Left ventricle myocardium inferior (tissue), 1 donor: ENCODE measurements around the gene GPC6. TPM values are rescaled to one million over a fixed set of nuclear protein-coding genes. Genes with fewer than 3 reads are reported as not detected.

Experiments
- DNase-seq: peaks from one replicate; pipeline ENCODE4 v3.0.0-alpha.2; 2020
- H3K27ac ChIP-seq: fragments of 200-600 bp; replicated peaks from 2 replicates; pipeline ENCODE4 v1.8.0; 2021
- H3K27me3 ChIP-seq: fragments of 200-600 bp; 2 replicates; pipeline ENCODE4 v1.8.0; 2021; ENCODE audit warnings: low read depth
- H3K36me3 ChIP-seq: fragments of 200-600 bp; 2 replicates; pipeline ENCODE4 v1.8.0; 2021
- H3K4me1 ChIP-seq: fragments of 200-600 bp; 2 replicates; pipeline ENCODE4 v1.8.0; 2021
- H3K4me3 ChIP-seq: fragments of 200-600 bp; 2 replicates; pipeline ENCODE4 v1.8.0; 2021; ENCODE audit warnings: mild to moderate bottlenecking, moderate library complexity
- H3K9me3 ChIP-seq: fragments of 200-600 bp; replicated peaks from 2 replicates; pipeline ENCODE4 v1.8.0; 2021
- CTCF ChIP-seq: fragments of 200-600 bp; IDR thresholded peaks from 2 replicates; pipeline ENCODE4 v1.8.0; 2021; ENCODE audit warnings: antibody characterized with exemption, mild to moderate bottlenecking, borderline replicate concordance
- intact Hi-C: fragments of 100-400 bp; cut with micrococcal nuclease; formaldehyde crosslinking; loops from one replicate; pipeline ENCODE4 v1.11.0; 2022
- total RNA-seq: library from RNA; stranded (reverse); fragmentation: NEBNext Ultra II Directional; extraction: Animal tissue kit (Norgen Biotek cat#: 25700); gene quantifications from one replicate; pipeline ENCODE4 v1.2.1, GENCODE V29; 2021
- donor health status: DM: no; HTN: yes; CAD: no; lungs with severe emphysema.

GPC6 gene
- total RNA-seq, 1 donor from 2014 or later, result 1.8 TPM

GRCh38 chr13:93338030-93338429, 111.4 kb downstream of the GPC6 start:
- Histone ChIP-seq H3K9me3 (peaks cover 21% of the 10 kb centered on the region), H3K27me3 (no peaks in the 10 kb centered on the region), H3K4me3 (no peak overlapping the region), H3K36me3 (no peaks in the 10 kb centered on the region), H3K4me1 (no peaks in the 10 kb centered on the region), H3K27ac (no peak overlapping the region)
- intact Hi-C loops, result no loop called here
- no peak for TF ChIP-seq CTCF
- no peak for DNase-seq

- intact Hi-C loops, result no loop called here
- Histone ChIP-seq H3K4me1 (no peaks in the 10 kb centered on the region), H3K36me3 (no peaks in the 10 kb centered on the region), H3K4me3 (no peak overlapping the region), H3K9me3 (peaks cover 21% of the 10 kb centered on the region), H3K27me3 (no peaks in the 10 kb centered on the region), H3K27ac (no peak overlapping the region)
- DNase-seq, result no peak
- TF ChIP-seq CTCF, result no peak
Observed at GRCh38 chr13:93338906-93339305, 112.3 kb downstream of the GPC6 start.

- intact Hi-C loops, result no loop called here
- no peaks in the 10 kb centered on the region for H3K4me1 ChIP-seq
- DNase-seq, result no peak
- H3K27ac ChIP-seq, result no peak overlapping the region
- no peaks in the 10 kb centered on the region for H3K27me3 ChIP-seq
- TF ChIP-seq CTCF, result no peak
- no peaks in the 10 kb centered on the region for H3K36me3 ChIP-seq
- peaks cover 21% of the 10 kb centered on the region for H3K9me3 ChIP-seq
- no peak overlapping the region for H3K4me3 ChIP-seq
Observed at GRCh38 chr13:93339550-93339949, 112.9 kb downstream of the GPC6 start.

GRCh38 chr13:93341517-93341916, 114.9 kb downstream of the GPC6 start:
- Histone ChIP-seq H3K27me3 (no peaks in the 10 kb centered on the region), H3K4me3 (no peak overlapping the region), H3K27ac (no peak overlapping the region), H3K9me3 (peaks cover 10% of the 10 kb centered on the region), H3K36me3 (no peaks in the 10 kb centered on the region), H3K4me1 (no peaks in the 10 kb centered on the region)
- no peak for TF ChIP-seq CTCF
- intact Hi-C loops, result no loop called here
- no peak for DNase-seq

- no peak for TF ChIP-seq CTCF
- intact Hi-C loops, result no loop called here
- Histone ChIP-seq H3K36me3 (no peaks in the 10 kb centered on the region), H3K9me3 (peaks cover 10% of the 10 kb centered on the region), H3K27ac (no peak overlapping the region), H3K27me3 (no peaks in the 10 kb centered on the region), H3K4me1 (no peaks in the 10 kb centered on the region), H3K4me3 (no peak overlapping the region)
- no peak for DNase-seq
Observed at GRCh38 chr13:93343097-93343496, 116.5 kb downstream of the GPC6 start.
